SK-N-SH treated with all-trans-retinoic acid at 6 μM for 48 hours (cell line): Measurements from ENCODE around the gene PRKACA.

ENCODE experiments used
- ATAC-seq: fragments of 200-7000 bp; cut with Tn5 transposase; 3 replicates; pipeline ENCODE4 v1.9.1; 2020; ENCODE audit warnings: mild to moderate bottlenecking, moderate library complexity
- ARNTL ChIP-seq: fragments of 450-650 bp; formaldehyde crosslinking; IDR thresholded peaks from 2 replicates; pipeline ENCODE4 v1.5.0; 2020; ENCODE audit warnings: low read depth, mild to moderate bottlenecking, moderate library complexity, borderline replicate concordance
- BACH2 ChIP-seq: fragments of 250-450 bp; sonication (Bioruptor Pico); IDR thresholded peaks from 2 replicates; pipeline ENCODE4 v1.9.0; 2021; ENCODE audit warnings: mild to moderate bottlenecking, borderline replicate concordance
- CSRNP3 ChIP-seq: fragments of 250-450 bp; sonication (Bioruptor Pico); IDR thresholded peaks from 2 replicates; pipeline ENCODE4 v1.5.1; 2021; ENCODE audit warnings: mild to moderate bottlenecking, moderate library complexity
- ESRRG ChIP-seq: fragments of 250-450 bp; sonication (Bioruptor Pico); IDR thresholded peaks from 2 replicates; pipeline ENCODE4 v1.6.1; 2021; ENCODE audit warnings: mild to moderate bottlenecking
- GLIS3 ChIP-seq: fragments of 250-450 bp; sonication (Bioruptor Pico); IDR thresholded peaks from 2 replicates; pipeline ENCODE4 v1.5.0; 2020; ENCODE audit warnings: mild to moderate bottlenecking, moderate library complexity
- POU6F1 ChIP-seq: fragments of 250-450 bp; sonication (Bioruptor Pico); IDR thresholded peaks from 2 replicates; pipeline ENCODE4 v1.8.0; 2021; ENCODE audit warnings: low read depth, mild to moderate bottlenecking, moderate library complexity, borderline replicate concordance
- RARB ChIP-seq: fragments of 250-450 bp; sonication (Bioruptor Pico); IDR thresholded peaks from 2 replicates; pipeline ENCODE4 v1.8.0; 2021; ENCODE audit warnings: mild to moderate bottlenecking, moderate library complexity
- SNAI2 ChIP-seq: fragments of 250-450 bp; sonication (Bioruptor Pico); IDR thresholded peaks from 2 replicates; pipeline ENCODE4 v1.5.0; 2020; ENCODE audit warnings: mild to moderate bottlenecking, moderate library complexity
- TCF4 ChIP-seq: fragments of 250-450 bp; sonication (Bioruptor Pico); IDR thresholded peaks from 2 replicates; pipeline ENCODE4 v1.8.0; 2021; ENCODE audit warnings: mild to moderate bottlenecking, moderate library complexity, borderline replicate concordance
- TOX ChIP-seq: fragments of 250-450 bp; sonication (Bioruptor Pico); IDR thresholded peaks from 2 replicates; pipeline ENCODE4 v1.8.0; 2021; ENCODE audit warnings: mild to moderate bottlenecking, moderate library complexity, borderline replicate concordance
- TSHZ2 ChIP-seq: fragments of 250-450 bp; sonication (Bioruptor Pico); IDR thresholded peaks from 2 replicates; pipeline ENCODE4 v1.5.0; 2020; ENCODE audit warnings: mild to moderate bottlenecking, moderate library complexity
- ZC3H10 ChIP-seq: fragments of 250-450 bp; sonication (Bioruptor Pico); IDR thresholded peaks from 2 replicates; pipeline ENCODE4 v1.5.1; 2021; ENCODE audit warnings: mild to moderate bottlenecking, moderate library complexity
- ZNF70 ChIP-seq: fragments of 450-650 bp; formaldehyde crosslinking; IDR thresholded peaks from 2 replicates; pipeline ENCODE4 v1.5.0; 2020; ENCODE audit warnings: mild to moderate bottlenecking, moderate library complexity
- TF ChIP-seq, protein P1 (sequence below): fragments of 250-450 bp; sonication (Bioruptor Pico); IDR thresholded peaks from 2 replicates; pipeline ENCODE4 v1.8.0; 2020; ENCODE audit warnings: mild to moderate bottlenecking, moderate library complexity, borderline replicate concordance
- TF ChIP-seq, protein P2 (sequence below): fragments of 250-450 bp; sonication (Bioruptor Pico); IDR thresholded peaks from 2 replicates; pipeline ENCODE4 v1.5.1; 2020; ENCODE audit warnings: low read depth, mild to moderate bottlenecking, moderate library complexity

PRKACA gene

GRCh38 chr19:14145381-14145780 lies 27.8 kb upstream of the PRKACA start (continued):
- TF ChIP-seq ZNF70 (CRISPR knock-in tag) (no peak), ESRRG (CRISPR knock-in tag) (no peak), RARB (CRISPR knock-in tag) (no peak), CSRNP3 (CRISPR knock-in tag) (no peak), ZC3H10 (CRISPR knock-in tag) (no peak)
- TF ChIP-seq, protein P1, sequence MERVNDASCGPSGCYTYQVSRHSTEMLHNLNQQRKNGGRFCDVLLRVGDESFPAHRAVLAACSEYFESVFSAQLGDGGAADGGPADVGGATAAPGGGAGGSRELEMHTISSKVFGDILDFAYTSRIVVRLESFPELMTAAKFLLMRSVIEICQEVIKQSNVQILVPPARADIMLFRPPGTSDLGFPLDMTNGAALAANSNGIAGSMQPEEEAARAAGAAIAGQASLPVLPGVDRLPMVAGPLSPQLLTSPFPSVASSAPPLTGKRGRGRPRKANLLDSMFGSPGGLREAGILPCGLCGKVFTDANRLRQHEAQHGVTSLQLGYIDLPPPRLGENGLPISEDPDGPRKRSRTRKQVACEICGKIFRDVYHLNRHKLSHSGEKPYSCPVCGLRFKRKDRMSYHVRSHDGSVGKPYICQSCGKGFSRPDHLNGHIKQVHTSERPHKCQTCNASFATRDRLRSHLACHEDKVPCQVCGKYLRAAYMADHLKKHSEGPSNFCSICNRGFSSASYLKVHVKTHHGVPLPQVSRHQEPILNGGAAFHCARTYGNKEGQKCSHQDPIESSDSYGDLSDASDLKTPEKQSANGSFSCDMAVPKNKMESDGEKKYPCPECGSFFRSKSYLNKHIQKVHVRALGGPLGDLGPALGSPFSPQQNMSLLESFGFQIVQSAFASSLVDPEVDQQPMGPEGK (CRISPR knock-in tag) = no peak

DNA sequence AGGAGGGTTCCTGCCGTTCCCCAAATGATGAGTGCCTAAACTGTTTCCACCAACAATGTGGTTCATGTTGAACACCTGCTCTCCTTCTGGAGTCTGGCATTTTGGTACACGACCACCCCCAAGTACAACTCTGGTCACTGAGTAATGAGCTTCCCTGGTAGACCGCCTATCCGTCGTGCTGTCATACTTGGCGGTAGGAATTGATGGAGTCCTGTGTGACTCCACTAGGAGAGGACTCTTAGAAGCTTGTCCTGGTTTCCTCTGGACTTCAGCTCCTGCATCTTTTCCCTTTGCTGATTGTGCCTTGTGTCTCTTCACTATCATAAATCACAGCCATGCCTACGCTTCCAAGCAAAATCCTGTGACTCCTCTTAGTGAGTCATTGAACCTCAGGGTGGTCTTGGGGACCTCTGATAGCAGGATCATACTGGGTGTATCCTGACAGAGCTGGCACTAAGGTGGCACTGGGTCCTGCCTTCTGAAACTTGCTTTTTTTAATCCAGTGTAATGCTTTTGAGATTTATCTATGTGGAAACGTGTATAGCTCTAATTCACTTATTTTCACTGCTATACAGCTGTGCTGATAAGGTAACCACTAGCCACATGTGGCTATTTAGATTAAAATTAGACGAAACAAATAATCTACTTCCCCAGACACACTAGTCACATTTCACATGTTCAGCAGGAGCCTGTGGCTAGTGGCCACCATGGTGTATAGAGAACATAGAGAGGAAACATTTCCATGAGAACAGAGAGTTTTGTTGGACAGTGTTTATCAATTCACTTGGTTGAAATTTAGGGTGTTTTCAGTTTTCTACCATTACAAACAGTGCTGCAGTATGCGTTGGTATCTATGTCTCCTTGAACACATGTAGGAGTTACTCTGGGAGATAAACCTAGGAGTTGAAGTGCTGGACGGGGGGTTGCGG lies 25.0 kb upstream of the PRKACA start:
- ATAC-seq = no peak
- no peak for TF ChIP-seq TSHZ2
- TF ChIP-seq, protein P1 (CRISPR knock-in tag) = no peak
- TF ChIP-seq SNAI2 (CRISPR knock-in tag) = no peak
- TF ChIP-seq CSRNP3 (CRISPR knock-in tag) = no peak
- no peak for TF ChIP-seq GLIS3
- TF ChIP-seq ARNTL (CRISPR knock-in tag) = no peak
- no peak for TF ChIP-seq POU6F1
- TF ChIP-seq TOX (CRISPR knock-in tag) = no peak
- TF ChIP-seq, protein P2, sequence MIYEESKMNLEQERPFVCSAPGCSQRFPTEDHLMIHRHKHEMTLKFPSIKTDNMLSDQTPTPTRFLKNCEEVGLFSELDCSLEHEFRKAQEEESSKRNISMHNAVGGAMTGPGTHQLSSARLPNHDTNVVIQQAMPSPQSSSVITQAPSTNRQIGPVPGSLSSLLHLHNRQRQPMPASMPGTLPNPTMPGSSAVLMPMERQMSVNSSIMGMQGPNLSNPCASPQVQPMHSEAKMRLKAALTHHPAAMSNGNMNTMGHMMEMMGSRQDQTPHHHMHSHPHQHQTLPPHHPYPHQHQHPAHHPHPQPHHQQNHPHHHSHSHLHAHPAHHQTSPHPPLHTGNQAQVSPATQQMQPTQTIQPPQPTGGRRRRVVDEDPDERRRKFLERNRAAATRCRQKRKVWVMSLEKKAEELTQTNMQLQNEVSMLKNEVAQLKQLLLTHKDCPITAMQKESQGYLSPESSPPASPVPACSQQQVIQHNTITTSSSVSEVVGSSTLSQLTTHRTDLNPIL = no peak
- no peak for TF ChIP-seq BACH2
- TF ChIP-seq TCF4 (CRISPR knock-in tag) = no peak
- TF ChIP-seq RARB (CRISPR knock-in tag) = no peak
